Thoracic aorta (tissue), 2 donors: ENCODE measurements around the gene CXCL12. TPM values are rescaled to one million over a fixed set of nuclear protein-coding genes. Genes with fewer than 3 reads are reported as not detected.

Experiments
- ATAC-seq: fragments of 150-250 bp; one replicate; pipeline ENCODE4 v1.8.0; 2017; ENCODE audit warnings: low read depth; ENCODE audit not compliant: insufficient number of reproducible peaks, low FRiP score
- DNase-seq: peaks from one replicate; pipeline ENCODE4 v3.0.0-alpha.2; 2020; ENCODE audit warnings: low spot score
- H3K27ac ChIP-seq, 2 donors: fragments of 200-600 bp; sonication (generic); 1 replicate in 1 of 2; 2 replicates in 1 of 2; pipeline ENCODE4 v1.5.1; 2016; ENCODE audit warnings: mild to moderate bottlenecking in 2 of 2, moderate library complexity in 2 of 2
- H3K27me3 ChIP-seq: fragments of 200-600 bp; sonication (generic); replicated peaks from 2 replicates; pipeline ENCODE4 v1.6.0; 2016; ENCODE audit warnings: mild to moderate bottlenecking; ENCODE audit not compliant: insufficient read depth
- H3K36me3 ChIP-seq: fragments of 200-600 bp; sonication (generic); one replicate; pipeline ENCODE4 v1.5.1; 2016
- H3K4me1 ChIP-seq, 2 donors: fragments of 200-600 bp; sonication (generic); 1 replicate in 1 of 2; 2 replicates in 1 of 2; pipeline versions ENCODE4 v1.5.1 to v1.6.0; 2016; ENCODE audit warnings: low read depth in 2 of 2, mild to moderate bottlenecking in 1 of 2; ENCODE audit not compliant: control insufficient read depth in 1 of 2
- H3K4me3 ChIP-seq: fragments of 200-600 bp; sonication (generic); 2 replicates; pipeline ENCODE4 v1.5.1; 2016; ENCODE audit warnings: mild to moderate bottlenecking
- H3K9me3 ChIP-seq: fragments of 200-600 bp; sonication (generic); 2 replicates; pipeline ENCODE4 v1.5.1; 2016
- total RNA-seq, 2 donors: library from RNA; depleted of rRNA; stranded (reverse); fragments of >200 nt; gene quantifications; one replicate each; pipeline versions ENCODE4 v1.1.0 to v1.2.3, GENCODE V29; 2016
- TF ChIP-seq, protein P1 (sequence below): fragments of 200-600 bp; sonication (generic); IDR thresholded peaks from one replicate; pipeline ENCODE4 v1.5.1; 2019; ENCODE audit warnings: antibody characterized with exemption

CXCL12 gene
- total RNA-seq, 2 donors from 2014 or later: 149 to 169 TPM

- H3K36me3 ChIP-seq: peaks cover 6% of the 10 kb centered on the region
Measured at GRCh38 chr10:44374155-44374554, 10.7 kb downstream of the CXCL12 start.

DNA sequence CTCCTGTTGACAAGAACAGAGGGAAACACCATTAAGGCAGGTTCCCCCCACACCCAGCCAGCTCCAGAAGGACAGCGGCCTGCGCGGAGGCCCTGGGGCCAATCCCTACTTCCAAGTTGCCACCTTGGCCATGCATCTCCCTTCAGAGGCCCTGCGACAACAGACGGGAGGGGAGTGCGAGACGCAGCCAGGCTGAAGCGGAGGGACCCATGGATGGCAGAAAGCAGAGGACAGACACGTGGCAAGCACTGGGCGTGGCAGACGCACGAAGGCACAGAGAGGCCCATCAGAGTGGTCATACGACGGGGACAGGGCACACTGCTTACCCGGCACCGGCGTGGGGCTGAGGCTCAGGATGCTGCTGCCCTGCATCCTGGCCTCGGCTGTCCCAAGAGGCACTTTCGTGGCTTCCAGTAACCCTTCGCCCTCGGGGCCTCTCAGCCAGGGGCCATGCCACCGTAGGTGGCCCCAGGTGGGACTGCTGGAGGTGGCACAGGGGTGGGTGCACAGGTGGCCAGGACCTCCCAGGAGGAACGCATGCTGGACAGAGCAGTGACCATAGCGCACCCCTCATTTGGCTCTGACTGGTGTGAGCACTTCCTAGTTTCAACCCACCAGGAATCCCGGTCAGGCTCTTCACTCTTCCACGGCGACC, 11.4 kb downstream of the CXCL12 start:
- TF ChIP-seq, protein P1, sequence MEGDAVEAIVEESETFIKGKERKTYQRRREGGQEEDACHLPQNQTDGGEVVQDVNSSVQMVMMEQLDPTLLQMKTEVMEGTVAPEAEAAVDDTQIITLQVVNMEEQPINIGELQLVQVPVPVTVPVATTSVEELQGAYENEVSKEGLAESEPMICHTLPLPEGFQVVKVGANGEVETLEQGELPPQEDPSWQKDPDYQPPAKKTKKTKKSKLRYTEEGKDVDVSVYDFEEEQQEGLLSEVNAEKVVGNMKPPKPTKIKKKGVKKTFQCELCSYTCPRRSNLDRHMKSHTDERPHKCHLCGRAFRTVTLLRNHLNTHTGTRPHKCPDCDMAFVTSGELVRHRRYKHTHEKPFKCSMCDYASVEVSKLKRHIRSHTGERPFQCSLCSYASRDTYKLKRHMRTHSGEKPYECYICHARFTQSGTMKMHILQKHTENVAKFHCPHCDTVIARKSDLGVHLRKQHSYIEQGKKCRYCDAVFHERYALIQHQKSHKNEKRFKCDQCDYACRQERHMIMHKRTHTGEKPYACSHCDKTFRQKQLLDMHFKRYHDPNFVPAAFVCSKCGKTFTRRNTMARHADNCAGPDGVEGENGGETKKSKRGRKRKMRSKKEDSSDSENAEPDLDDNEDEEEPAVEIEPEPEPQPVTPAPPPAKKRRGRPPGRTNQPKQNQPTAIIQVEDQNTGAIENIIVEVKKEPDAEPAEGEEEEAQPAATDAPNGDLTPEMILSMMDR: no peak
- H3K27me3 ChIP-seq: no peaks in the 10 kb centered on the region
- H3K27ac ChIP-seq: no peak overlapping the region
- ATAC-seq (no peak), DNase-seq (no peak)
- peaks cover 6% of the 10 kb centered on the region for H3K36me3 ChIP-seq
- no peaks in the 10 kb centered on the region for H3K4me1 ChIP-seq
- no peaks in the 10 kb centered on the region for H3K9me3 ChIP-seq
- H3K4me3 ChIP-seq: no peak overlapping the region

More at GRCh38 chr10:44374155-44374554, 10.7 kb downstream of the CXCL12 start:
- H3K4me1 ChIP-seq: no peaks in the 10 kb centered on the region
- H3K27me3 ChIP-seq: no peaks in the 10 kb centered on the region
- H3K27ac ChIP-seq: no peak overlapping the region
- ATAC-seq (no peak), DNase-seq (no peak)
- no peak overlapping the region for H3K4me3 ChIP-seq
- H3K9me3 ChIP-seq: no peaks in the 10 kb centered on the region
- TF ChIP-seq, protein P1: no peak

- Histone ChIP-seq H3K27me3 (no peaks in the 10 kb centered on the region), H3K36me3 (peaks cover 6% of the 10 kb centered on the region), H3K4me1 (no peaks in the 10 kb centered on the region), H3K27ac (no peak overlapping the region), H3K9me3 (no peaks in the 10 kb centered on the region), H3K4me3 (no peak overlapping the region)
- no peak for DNase-seq
- no peak for ATAC-seq
- TF ChIP-seq, protein P1: no peak
Measured at GRCh38 chr10:44372181-44372580, 12.7 kb downstream of the CXCL12 start.

- H3K9me3 ChIP-seq: no peaks in the 10 kb centered on the region
- no peak for ATAC-seq
- TF ChIP-seq, protein P1: no peak
- no peaks in the 10 kb centered on the region for H3K4me1 ChIP-seq
- peaks cover 6% of the 10 kb centered on the region for H3K36me3 ChIP-seq
- DNase-seq: no peak
- H3K27me3 ChIP-seq: no peaks in the 10 kb centered on the region
- no peak overlapping the region for H3K27ac ChIP-seq
- no peak overlapping the region for H3K4me3 ChIP-seq
Measured at GRCh38 chr10:44370731-44371248, 14.1 kb downstream of the CXCL12 start.

GRCh38 chr10:44369854-44370253, 15.0 kb downstream of the CXCL12 start:
- H3K4me1 ChIP-seq: no peaks in the 10 kb centered on the region
- no peak overlapping the region for H3K27ac ChIP-seq
- H3K4me3 ChIP-seq: no peak overlapping the region
- ATAC-seq: no peak
- H3K9me3 ChIP-seq: no peaks in the 10 kb centered on the region
- TF ChIP-seq, protein P1: no peak
- no peaks in the 10 kb centered on the region for H3K27me3 ChIP-seq
- H3K36me3 ChIP-seq: peaks cover 3% of the 10 kb centered on the region
- DNase-seq: no peak
